ENCODE results near the gene ARL8B. TPM values are rescaled to one million over a fixed set of nuclear protein-coding genes. Genes with fewer than 3 reads are reported as not detected.

ARL8B gene
- total RNA-seq, 1 donor from 2014 or later: 66.7 TPM

- H3K9me3 ChIP-seq (replicated peaks): no peaks in the 10 kb centered on the region
Measured at GRCh38 chr3:5201536-5201935, 79.4 kb downstream of the ARL8B start.

GRCh38 chr3:5202222-5202621, 80.1 kb downstream of the ARL8B start:
- intact Hi-C loops (cut with micrococcal nuclease): no loop called here
- Histone ChIP-seq H3K4me3 (no peak overlapping the region), H3K4me1 (peaks cover 9% of the 10 kb centered on the region), H3K9me3 (replicated peaks) (no peaks in the 10 kb centered on the region), H3K27me3 (ENCODE audit: low read depth) (no peaks in the 10 kb centered on the region), H3K27ac (replicated peaks) (no peak overlapping the region), H3K36me3 (peaks cover 80% of the 10 kb centered on the region)
- no peak for TF ChIP-seq CTCF (IDR thresholded peaks at IDR 0.05; ENCODE audit: borderline replicate concordance)
- no peak for DNase-seq

More at GRCh38 chr3:5201536-5201935, 79.4 kb downstream of the ARL8B start:
- H3K4me3 ChIP-seq: no peak overlapping the region
- no peak overlapping the region for H3K27ac ChIP-seq (replicated peaks)
- intact Hi-C loops (cut with micrococcal nuclease): no loop called here
- peaks cover 73% of the 10 kb centered on the region for H3K36me3 ChIP-seq
- no peaks in the 10 kb centered on the region for H3K27me3 ChIP-seq (ENCODE audit: low read depth)
- TF ChIP-seq CTCF (IDR thresholded peaks at IDR 0.05; ENCODE audit: borderline replicate concordance): no peak
- H3K4me1 ChIP-seq: peaks cover 12% of the 10 kb centered on the region
- DNase-seq: no peak

DNA sequence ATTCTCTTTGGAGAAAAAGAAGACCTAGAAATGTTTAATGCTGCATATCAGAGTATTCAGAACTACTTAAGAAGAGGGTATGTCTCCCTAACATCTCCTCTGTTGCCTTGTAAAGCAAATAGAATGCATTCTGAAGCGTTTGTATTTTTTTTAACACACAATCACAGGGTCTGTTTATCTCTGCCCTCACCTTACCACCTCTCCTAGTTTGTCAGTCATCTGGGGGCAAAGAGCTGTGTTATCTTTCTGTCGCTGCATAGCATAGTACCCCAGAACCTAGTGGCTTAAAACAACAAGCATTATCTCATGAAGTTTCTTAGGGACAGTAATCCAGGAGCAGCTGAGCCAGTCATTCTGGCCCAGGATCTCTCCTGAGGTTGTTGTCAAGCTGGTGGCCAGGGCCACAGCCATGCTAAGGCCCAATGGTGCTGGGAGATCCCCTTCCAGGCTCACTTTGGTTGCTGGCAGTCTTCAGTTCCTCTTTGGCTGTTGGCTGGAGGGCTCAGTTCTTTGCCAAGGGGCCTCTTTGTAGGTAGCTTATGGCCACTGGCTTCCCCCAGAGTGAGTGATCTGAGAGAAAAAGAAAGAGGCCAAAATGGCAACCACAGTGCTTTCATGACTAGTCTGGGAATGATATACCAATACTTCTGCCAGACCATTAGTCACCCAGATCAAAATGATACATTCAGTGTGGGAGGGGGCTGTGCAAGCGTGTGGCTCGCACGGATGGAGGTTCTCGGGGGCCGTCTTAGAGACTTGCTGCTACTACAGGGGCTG, 83.3 kb downstream of the ARL8B start:
- Histone ChIP-seq H3K4me1 (no peaks in the 10 kb centered on the region), H3K36me3 (peaks cover 99% of the 10 kb centered on the region), H3K4me3 (no peak overlapping the region), H3K27ac (replicated peaks) (no peak overlapping the region), H3K27me3 (ENCODE audit: low read depth) (no peaks in the 10 kb centered on the region), H3K9me3 (replicated peaks) (no peaks in the 10 kb centered on the region)
- no peak for DNase-seq
- intact Hi-C loops (cut with micrococcal nuclease): no loop called here
- TF ChIP-seq CTCF (IDR thresholded peaks at IDR 0.05; ENCODE audit: borderline replicate concordance): no peak

GRCh38 chr3:5210926-5211325, 88.8 kb downstream of the ARL8B start:
- TF ChIP-seq CTCF (IDR thresholded peaks at IDR 0.05; ENCODE audit: borderline replicate concordance): no peak
- Histone ChIP-seq H3K27ac (replicated peaks) (no peak overlapping the region), H3K4me3 (no peak overlapping the region), H3K36me3 (peaks cover 100% of the 10 kb centered on the region), H3K27me3 (ENCODE audit: low read depth) (no peaks in the 10 kb centered on the region), H3K9me3 (replicated peaks) (no peaks in the 10 kb centered on the region), H3K4me1 (no peaks in the 10 kb centered on the region)
- no peak for DNase-seq
- intact Hi-C loops (cut with micrococcal nuclease): no loop called here

GRCh38 chr3:5212628-5213573, 90.8 kb downstream of the ARL8B start:
- H3K27ac ChIP-seq (replicated peaks): no peak overlapping the region
- no peak for DNase-seq
- intact Hi-C loops (cut with micrococcal nuclease): no loop called here
- no peaks in the 10 kb centered on the region for H3K4me1 ChIP-seq
- H3K9me3 ChIP-seq (replicated peaks): no peaks in the 10 kb centered on the region
- no peaks in the 10 kb centered on the region for H3K27me3 ChIP-seq (ENCODE audit: low read depth)
- H3K4me3 ChIP-seq: no peak overlapping the region
- no peak for TF ChIP-seq CTCF (IDR thresholded peaks at IDR 0.05; ENCODE audit: borderline replicate concordance)
- peaks cover 100% of the 10 kb centered on the region for H3K36me3 ChIP-seq

All from left ventricle myocardium inferior (tissue), 1 donor.